K562 (cell line): ENCODE data around the gene KDM2A. TPM values are rescaled to one million over a fixed set of nuclear protein-coding genes. Genes with fewer than 3 reads are reported as not detected.

Source experiments
- PHF20 ChIP-seq: fragments of 450-650 bp; IDR thresholded peaks from 2 replicates; pipeline ENCODE4 v1.6.1; 2018; ENCODE audit not compliant: partially characterized antibody
- PPARD ChIP-seq: fragments of 250-450 bp; sonication (Bioruptor Pico); IDR thresholded peaks from 2 replicates; pipeline ENCODE4 v1.8.0; 2022; ENCODE audit warnings: inconsistent platforms, mild to moderate bottlenecking, moderate library complexity
- RNF2 ChIP-seq: sonication (generic); IDR thresholded peaks from 2 replicates; pipeline ENCODE4 v1.6.1; 2016
- SP1 ChIP-seq: sonication (generic); formaldehyde crosslinking; IDR thresholded peaks from 2 replicates; pipeline ENCODE4 v1.8.1; 2022; ENCODE audit warnings: mild to moderate bottlenecking, missing genetic modification reagents
- TCF7L2 ChIP-seq: fragments of 150-350 bp; IDR thresholded peaks from 2 replicates; pipeline ENCODE4 v1.6.1; 2016; ENCODE audit warnings: low read depth, mild to moderate bottlenecking, low read length, moderate library complexity
- U2AF2 ChIP-seq: fragments of 200-400 bp; formaldehyde crosslinking; optimal IDR thresholded peaks from 2 replicates; pipeline ENCODE3; 2017; ENCODE audit warnings: low read depth, mild to moderate bottlenecking, low read length
- ZBTB8A ChIP-seq: fragments of 450-650 bp; IDR thresholded peaks from 2 replicates; pipeline ENCODE4 v1.6.1; 2018; ENCODE audit warnings: mild to moderate bottlenecking, moderate library complexity; ENCODE audit not compliant: partially characterized antibody
- polyA plus RNA-seq, 8 experiments: library from polyadenylated mRNA; depleted of rRNA in 4 of 8; stranded (reverse) in 5 of 8; unstranded in 3 of 8; fragments of >200 nt; fragmentation: Nextera tagmentation in 2 of 8; fragmentation: Illumina TruSeq in 1 of 8; extraction: Ambion mirVana in 2 of 8; extraction: Trizol in 1 of 8; gene quantifications; 2 replicates each; pipeline versions ENCODE4 v1.2.1 to v1.2.3, GENCODE V29; 2011 to 2014; ENCODE audit warnings: inconsistent platforms in 1 of 8, missing spikeins in 1 of 8
- total RNA-seq, 7 experiments: library from RNA; depleted of rRNA in 6 of 7; stranded (reverse); fragments of >200 nt in 6 of 7; fragmentation: Illumina TruSeq in 2 of 7; extraction: Trizol in 2 of 7; gene quantifications; 2 replicates each; pipeline versions ENCODE4 v1.2.1 to v1.2.3, GENCODE V29; 2011 to 2021; ENCODE audit warnings: low replicate concordance in 1 of 7
- TF ChIP-seq, protein P1 (sequence below): sonication (generic); formaldehyde crosslinking; IDR thresholded peaks from 2 replicates; pipeline ENCODE4 v1.8.0; 2022; ENCODE audit warnings: missing genetic modification reagents, mild to moderate bottlenecking, borderline replicate concordance
- TF ChIP-seq, protein P2 (sequence below): fragments of 450-650 bp; IDR thresholded peaks from 2 replicates; pipeline ENCODE4 v1.6.1; 2016; ENCODE audit warnings: mild to moderate bottlenecking, moderate library complexity
- TF ChIP-seq, protein P3 (sequence below): sonication (generic); formaldehyde crosslinking; IDR thresholded peaks from 2 replicates; pipeline ENCODE4 v1.8.0; 2022; ENCODE audit warnings: mild to moderate bottlenecking, missing genetic modification reagents, borderline replicate concordance
- TF ChIP-seq, protein P4 (sequence below): fragments of 450-650 bp; IDR thresholded peaks from 2 replicates; pipeline ENCODE4 v1.6.1; 2016

KDM2A gene
- total and polyA plus RNA-seq, 9 of the 15 experiments (the other 6 are each of a cell fraction or from before 2014, with no cell fraction given): 5.0 to 39.3 (median 21.3) TPM

DNA sequence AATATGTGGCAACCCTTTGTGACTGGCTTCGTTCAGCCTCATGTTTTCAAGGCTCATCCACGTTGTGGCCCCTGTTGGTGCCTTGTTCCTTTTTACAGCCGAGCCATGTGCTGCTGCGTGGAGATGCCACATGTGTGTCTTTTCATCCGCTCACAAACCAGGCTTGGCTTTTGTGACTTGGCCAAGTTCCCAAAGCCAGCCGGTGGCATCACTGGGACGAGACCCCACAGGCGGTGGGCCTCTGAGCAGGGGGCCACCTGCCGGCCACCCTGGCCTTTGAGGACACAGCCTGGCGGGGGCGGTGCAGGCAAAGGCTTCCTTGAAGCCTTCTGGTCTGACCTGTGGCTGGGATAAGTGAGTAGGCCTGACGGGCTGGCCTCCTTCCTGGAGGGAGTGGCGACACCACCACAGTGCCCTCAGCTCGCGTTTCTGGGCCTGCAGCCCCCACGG, 157.7 kb downstream of the KDM2A start (continued):
- TF ChIP-seq, protein P1, sequence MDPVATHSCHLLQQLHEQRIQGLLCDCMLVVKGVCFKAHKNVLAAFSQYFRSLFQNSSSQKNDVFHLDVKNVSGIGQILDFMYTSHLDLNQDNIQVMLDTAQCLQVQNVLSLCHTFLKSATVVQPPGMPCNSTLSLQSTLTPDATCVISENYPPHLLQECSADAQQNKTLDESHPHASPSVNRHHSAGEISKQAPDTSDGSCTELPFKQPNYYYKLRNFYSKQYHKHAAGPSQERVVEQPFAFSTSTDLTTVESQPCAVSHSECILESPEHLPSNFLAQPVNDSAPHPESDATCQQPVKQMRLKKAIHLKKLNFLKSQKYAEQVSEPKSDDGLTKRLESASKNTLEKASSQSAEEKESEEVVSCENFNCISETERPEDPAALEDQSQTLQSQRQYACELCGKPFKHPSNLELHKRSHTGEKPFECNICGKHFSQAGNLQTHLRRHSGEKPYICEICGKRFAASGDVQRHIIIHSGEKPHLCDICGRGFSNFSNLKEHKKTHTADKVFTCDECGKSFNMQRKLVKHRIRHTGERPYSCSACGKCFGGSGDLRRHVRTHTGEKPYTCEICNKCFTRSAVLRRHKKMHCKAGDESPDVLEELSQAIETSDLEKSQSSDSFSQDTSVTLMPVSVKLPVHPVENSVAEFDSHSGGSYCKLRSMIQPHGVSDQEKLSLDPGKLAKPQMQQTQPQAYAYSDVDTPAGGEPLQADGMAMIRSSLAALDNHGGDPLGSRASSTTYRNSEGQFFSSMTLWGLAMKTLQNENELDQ (CRISPR knock-in tag): no peak
- TF ChIP-seq, protein P2, sequence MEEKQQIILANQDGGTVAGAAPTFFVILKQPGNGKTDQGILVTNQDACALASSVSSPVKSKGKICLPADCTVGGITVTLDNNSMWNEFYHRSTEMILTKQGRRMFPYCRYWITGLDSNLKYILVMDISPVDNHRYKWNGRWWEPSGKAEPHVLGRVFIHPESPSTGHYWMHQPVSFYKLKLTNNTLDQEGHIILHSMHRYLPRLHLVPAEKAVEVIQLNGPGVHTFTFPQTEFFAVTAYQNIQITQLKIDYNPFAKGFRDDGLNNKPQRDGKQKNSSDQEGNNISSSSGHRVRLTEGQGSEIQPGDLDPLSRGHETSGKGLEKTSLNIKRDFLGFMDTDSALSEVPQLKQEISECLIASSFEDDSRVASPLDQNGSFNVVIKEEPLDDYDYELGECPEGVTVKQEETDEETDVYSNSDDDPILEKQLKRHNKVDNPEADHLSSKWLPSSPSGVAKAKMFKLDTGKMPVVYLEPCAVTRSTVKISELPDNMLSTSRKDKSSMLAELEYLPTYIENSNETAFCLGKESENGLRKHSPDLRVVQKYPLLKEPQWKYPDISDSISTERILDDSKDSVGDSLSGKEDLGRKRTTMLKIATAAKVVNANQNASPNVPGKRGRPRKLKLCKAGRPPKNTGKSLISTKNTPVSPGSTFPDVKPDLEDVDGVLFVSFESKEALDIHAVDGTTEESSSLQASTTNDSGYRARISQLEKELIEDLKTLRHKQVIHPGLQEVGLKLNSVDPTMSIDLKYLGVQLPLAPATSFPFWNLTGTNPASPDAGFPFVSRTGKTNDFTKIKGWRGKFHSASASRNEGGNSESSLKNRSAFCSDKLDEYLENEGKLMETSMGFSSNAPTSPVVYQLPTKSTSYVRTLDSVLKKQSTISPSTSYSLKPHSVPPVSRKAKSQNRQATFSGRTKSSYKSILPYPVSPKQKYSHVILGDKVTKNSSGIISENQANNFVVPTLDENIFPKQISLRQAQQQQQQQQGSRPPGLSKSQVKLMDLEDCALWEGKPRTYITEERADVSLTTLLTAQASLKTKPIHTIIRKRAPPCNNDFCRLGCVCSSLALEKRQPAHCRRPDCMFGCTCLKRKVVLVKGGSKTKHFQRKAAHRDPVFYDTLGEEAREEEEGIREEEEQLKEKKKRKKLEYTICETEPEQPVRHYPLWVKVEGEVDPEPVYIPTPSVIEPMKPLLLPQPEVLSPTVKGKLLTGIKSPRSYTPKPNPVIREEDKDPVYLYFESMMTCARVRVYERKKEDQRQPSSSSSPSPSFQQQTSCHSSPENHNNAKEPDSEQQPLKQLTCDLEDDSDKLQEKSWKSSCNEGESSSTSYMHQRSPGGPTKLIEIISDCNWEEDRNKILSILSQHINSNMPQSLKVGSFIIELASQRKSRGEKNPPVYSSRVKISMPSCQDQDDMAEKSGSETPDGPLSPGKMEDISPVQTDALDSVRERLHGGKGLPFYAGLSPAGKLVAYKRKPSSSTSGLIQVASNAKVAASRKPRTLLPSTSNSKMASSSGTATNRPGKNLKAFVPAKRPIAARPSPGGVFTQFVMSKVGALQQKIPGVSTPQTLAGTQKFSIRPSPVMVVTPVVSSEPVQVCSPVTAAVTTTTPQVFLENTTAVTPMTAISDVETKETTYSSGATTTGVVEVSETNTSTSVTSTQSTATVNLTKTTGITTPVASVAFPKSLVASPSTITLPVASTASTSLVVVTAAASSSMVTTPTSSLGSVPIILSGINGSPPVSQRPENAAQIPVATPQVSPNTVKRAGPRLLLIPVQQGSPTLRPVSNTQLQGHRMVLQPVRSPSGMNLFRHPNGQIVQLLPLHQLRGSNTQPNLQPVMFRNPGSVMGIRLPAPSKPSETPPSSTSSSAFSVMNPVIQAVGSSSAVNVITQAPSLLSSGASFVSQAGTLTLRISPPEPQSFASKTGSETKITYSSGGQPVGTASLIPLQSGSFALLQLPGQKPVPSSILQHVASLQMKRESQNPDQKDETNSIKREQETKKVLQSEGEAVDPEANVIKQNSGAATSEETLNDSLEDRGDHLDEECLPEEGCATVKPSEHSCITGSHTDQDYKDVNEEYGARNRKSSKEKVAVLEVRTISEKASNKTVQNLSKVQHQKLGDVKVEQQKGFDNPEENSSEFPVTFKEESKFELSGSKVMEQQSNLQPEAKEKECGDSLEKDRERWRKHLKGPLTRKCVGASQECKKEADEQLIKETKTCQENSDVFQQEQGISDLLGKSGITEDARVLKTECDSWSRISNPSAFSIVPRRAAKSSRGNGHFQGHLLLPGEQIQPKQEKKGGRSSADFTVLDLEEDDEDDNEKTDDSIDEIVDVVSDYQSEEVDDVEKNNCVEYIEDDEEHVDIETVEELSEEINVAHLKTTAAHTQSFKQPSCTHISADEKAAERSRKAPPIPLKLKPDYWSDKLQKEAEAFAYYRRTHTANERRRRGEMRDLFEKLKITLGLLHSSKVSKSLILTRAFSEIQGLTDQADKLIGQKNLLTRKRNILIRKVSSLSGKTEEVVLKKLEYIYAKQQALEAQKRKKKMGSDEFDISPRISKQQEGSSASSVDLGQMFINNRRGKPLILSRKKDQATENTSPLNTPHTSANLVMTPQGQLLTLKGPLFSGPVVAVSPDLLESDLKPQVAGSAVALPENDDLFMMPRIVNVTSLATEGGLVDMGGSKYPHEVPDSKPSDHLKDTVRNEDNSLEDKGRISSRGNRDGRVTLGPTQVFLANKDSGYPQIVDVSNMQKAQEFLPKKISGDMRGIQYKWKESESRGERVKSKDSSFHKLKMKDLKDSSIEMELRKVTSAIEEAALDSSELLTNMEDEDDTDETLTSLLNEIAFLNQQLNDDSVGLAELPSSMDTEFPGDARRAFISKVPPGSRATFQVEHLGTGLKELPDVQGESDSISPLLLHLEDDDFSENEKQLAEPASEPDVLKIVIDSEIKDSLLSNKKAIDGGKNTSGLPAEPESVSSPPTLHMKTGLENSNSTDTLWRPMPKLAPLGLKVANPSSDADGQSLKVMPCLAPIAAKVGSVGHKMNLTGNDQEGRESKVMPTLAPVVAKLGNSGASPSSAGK: peak; percentile 97
- TF ChIP-seq PPARD (no peak), PHF20 (no peak), TCF7L2 (no peak), SP1 (no peak), RNF2 (no peak), ZBTB8A (no peak), U2AF2 (no peak)
- TF ChIP-seq, protein P3, sequence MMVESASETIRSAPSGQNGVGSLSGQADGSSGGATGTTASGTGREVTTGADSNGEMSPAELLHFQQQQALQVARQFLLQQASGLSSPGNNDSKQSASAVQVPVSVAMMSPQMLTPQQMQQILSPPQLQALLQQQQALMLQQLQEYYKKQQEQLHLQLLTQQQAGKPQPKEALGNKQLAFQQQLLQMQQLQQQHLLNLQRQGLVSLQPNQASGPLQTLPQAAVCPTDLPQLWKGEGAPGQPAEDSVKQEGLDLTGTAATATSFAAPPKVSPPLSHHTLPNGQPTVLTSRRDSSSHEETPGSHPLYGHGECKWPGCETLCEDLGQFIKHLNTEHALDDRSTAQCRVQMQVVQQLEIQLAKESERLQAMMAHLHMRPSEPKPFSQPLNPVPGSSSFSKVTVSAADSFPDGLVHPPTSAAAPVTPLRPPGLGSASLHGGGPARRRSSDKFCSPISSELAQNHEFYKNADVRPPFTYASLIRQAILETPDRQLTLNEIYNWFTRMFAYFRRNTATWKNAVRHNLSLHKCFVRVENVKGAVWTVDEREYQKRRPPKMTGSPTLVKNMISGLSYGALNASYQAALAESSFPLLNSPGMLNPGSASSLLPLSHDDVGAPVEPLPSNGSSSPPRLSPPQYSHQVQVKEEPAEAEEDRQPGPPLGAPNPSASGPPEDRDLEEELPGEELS (CRISPR knock-in tag): peak; percentile 71; the same call in 1 of the 2 replicates
- TF ChIP-seq, protein P4, sequence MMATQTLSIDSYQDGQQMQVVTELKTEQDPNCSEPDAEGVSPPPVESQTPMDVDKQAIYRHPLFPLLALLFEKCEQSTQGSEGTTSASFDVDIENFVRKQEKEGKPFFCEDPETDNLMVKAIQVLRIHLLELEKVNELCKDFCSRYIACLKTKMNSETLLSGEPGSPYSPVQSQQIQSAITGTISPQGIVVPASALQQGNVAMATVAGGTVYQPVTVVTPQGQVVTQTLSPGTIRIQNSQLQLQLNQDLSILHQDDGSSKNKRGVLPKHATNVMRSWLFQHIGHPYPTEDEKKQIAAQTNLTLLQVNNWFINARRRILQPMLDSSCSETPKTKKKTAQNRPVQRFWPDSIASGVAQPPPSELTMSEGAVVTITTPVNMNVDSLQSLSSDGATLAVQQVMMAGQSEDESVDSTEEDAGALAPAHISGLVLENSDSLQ: no peak
